HepG2 (cell line): Measurements from ENCODE around the gene CLIC1. TPM values are rescaled to one million over a fixed set of nuclear protein-coding genes. Genes with fewer than 3 reads are reported as not detected.

Source experiments
- HNRNPUL1 ChIP-seq: fragments of 200-400 bp; formaldehyde crosslinking; IDR thresholded peaks from 2 replicates; pipeline ENCODE4 v1.6.1; 2017; ENCODE audit warnings: low read depth, mild to moderate bottlenecking, low read length, moderate library complexity
- KAT8 ChIP-seq: IDR thresholded peaks from 2 replicates; pipeline ENCODE4 v1.6.1; 2016; ENCODE audit warnings: missing genetic modification reagents, missing compliant biosample characterization
- KDM5A ChIP-seq: fragments of 200-600 bp; sonication (generic); IDR thresholded peaks from 2 replicates; pipeline ENCODE4 v1.7.0; 2018; ENCODE audit warnings: antibody characterized with exemption, mild to moderate bottlenecking, low read length, borderline replicate concordance
- LCORL ChIP-seq, 2 experiments: fragments of 450-650 bp in 1 of 2; sonication (generic) in 1 of 2; formaldehyde crosslinking in 1 of 2; IDR thresholded peaks; 2 replicates each; pipeline versions ENCODE4 v1.5.0 to v1.6.1; 2017 to 2020; ENCODE audit warnings: antibody characterized with exemption in 1 of 2, missing genetic modification reagents in 1 of 2
- NFIB ChIP-seq: sonication (generic); formaldehyde crosslinking; IDR thresholded peaks from 2 replicates; pipeline ENCODE4 v1.9.0; 2021; ENCODE audit warnings: missing genetic modification reagents, mild to moderate bottlenecking, borderline replicate concordance
- NFKB2 ChIP-seq: sonication (generic); formaldehyde crosslinking; IDR thresholded peaks from 2 replicates; pipeline ENCODE4 v1.4.0; 2020; ENCODE audit warnings: missing genetic modification reagents, borderline replicate concordance
- NKX3-1 ChIP-seq: sonication (generic); formaldehyde crosslinking; IDR thresholded peaks from 2 replicates; pipeline ENCODE4 v1.5.0; 2020; ENCODE audit warnings: missing genetic modification reagents
- PCBP2 ChIP-seq: fragments of 200-400 bp; formaldehyde crosslinking; optimal IDR thresholded peaks from 2 replicates; pipeline ENCODE3; 2018; ENCODE audit warnings: low read length, low read depth; ENCODE audit not compliant: poor library complexity, severe bottlenecking
- PHF8 ChIP-seq: sonication (generic); formaldehyde crosslinking; IDR thresholded peaks from 2 replicates; pipeline ENCODE4 v1.5.0; 2020; ENCODE audit warnings: missing genetic modification reagents
- SALL1 ChIP-seq: sonication (generic); formaldehyde crosslinking; IDR thresholded peaks from 2 replicates; pipeline ENCODE4 v1.8.0; 2022; ENCODE audit warnings: mild to moderate bottlenecking, missing genetic modification reagents
- SOX5 ChIP-seq: IDR thresholded peaks from 2 replicates; pipeline ENCODE4 v1.6.1; 2016; ENCODE audit warnings: borderline replicate concordance
- SP140L ChIP-seq: sonication (generic); formaldehyde crosslinking; IDR thresholded peaks from 2 replicates; pipeline ENCODE4 v1.4.0; 2020; ENCODE audit warnings: missing genetic modification reagents, borderline replicate concordance
- U2AF2 ChIP-seq: fragments of 200-400 bp; formaldehyde crosslinking; IDR thresholded peaks from 2 replicates; pipeline ENCODE4 v1.6.1; 2017; ENCODE audit warnings: low read depth, mild to moderate bottlenecking, low read length
- ZFP62 ChIP-seq: sonication (generic); formaldehyde crosslinking; IDR thresholded peaks from 2 replicates; pipeline ENCODE4 v1.4.0; 2020; ENCODE audit warnings: missing genetic modification reagents
- ZNF121 ChIP-seq: sonication (generic); formaldehyde crosslinking; IDR thresholded peaks from 2 replicates; pipeline ENCODE4 v1.5.0; 2020; ENCODE audit warnings: mild to moderate bottlenecking, missing genetic modification reagents
- ZNF260 ChIP-seq: sonication (generic); formaldehyde crosslinking; IDR thresholded peaks from 2 replicates; pipeline ENCODE4 v1.4.0; 2020; ENCODE audit warnings: missing genetic modification reagents, low read depth, mild to moderate bottlenecking, borderline replicate concordance
- ZNF329 ChIP-seq: sonication (generic); formaldehyde crosslinking; IDR thresholded peaks from 2 replicates; pipeline ENCODE4 v1.9.0; 2021; ENCODE audit warnings: low read depth, mild to moderate bottlenecking, missing genetic modification reagents
- ZNF337 ChIP-seq: sonication (generic); formaldehyde crosslinking; IDR thresholded peaks from 2 replicates; pipeline ENCODE4 v1.5.1; 2020; ENCODE audit warnings: missing genetic modification reagents, low read depth, mild to moderate bottlenecking, borderline replicate concordance
- ZNF562 ChIP-seq: sonication (generic); formaldehyde crosslinking; IDR thresholded peaks from 2 replicates; pipeline ENCODE4 v1.8.0; 2022; ENCODE audit warnings: missing genetic modification reagents, borderline replicate concordance
- polyA plus RNA-seq, 8 experiments: library from polyadenylated mRNA; depleted of rRNA in 3 of 8; stranded (reverse) in 7 of 8; unstranded in 1 of 8; fragments of >200 nt; fragmentation: Illumina TruSeq in 4 of 8; extraction: Trizol in 4 of 8; gene quantifications; 2 replicates each; pipeline versions ENCODE4 v1.2.1 to v1.2.3, GENCODE V29; 2011 to 2016; ENCODE audit warnings: low read depth in 4 of 8, missing spikeins in 1 of 8, mixed read lengths in 1 of 8; ENCODE audit not compliant: insufficient read depth in 1 of 8
- total RNA-seq, 5 experiments: library from RNA; depleted of rRNA; stranded (reverse); fragments of >200 nt; fragmentation: Illumina TruSeq; extraction: Trizol; gene quantifications; 2 replicates each; pipeline ENCODE4 v1.2.3, GENCODE V29; 2016; ENCODE audit warnings: low read depth in 1 of 5
- TF ChIP-seq, protein P1 (sequence below): sonication (generic); formaldehyde crosslinking; conservative IDR thresholded peaks from 2 replicates; pipeline ENCODE4 v1.4.0; 2020; ENCODE audit warnings: missing genetic modification reagents
- TF ChIP-seq, protein P2 (sequence below): sonication (generic); formaldehyde crosslinking; IDR thresholded peaks from 2 replicates; pipeline ENCODE4 v1.8.1; 2022; ENCODE audit warnings: low read depth, mild to moderate bottlenecking, missing genetic modification reagents
- TF ChIP-seq, protein P3 (sequence below): IDR thresholded peaks from 2 replicates; pipeline ENCODE4 v1.6.1; 2016; ENCODE audit warnings: low read depth, control low read depth
- TF ChIP-seq, protein P4 (sequence below): sonication (generic); formaldehyde crosslinking; IDR thresholded peaks from 2 replicates; pipeline ENCODE4 v1.8.0; 2022; ENCODE audit warnings: missing genetic modification reagents, low read depth, mild to moderate bottlenecking, borderline replicate concordance

CLIC1 gene
- total and polyA plus RNA-seq, 2 of the 13 experiments (the other 11 are each of a cell fraction or from before 2014, with no cell fraction given) = 602 to 891 TPM

DNA sequence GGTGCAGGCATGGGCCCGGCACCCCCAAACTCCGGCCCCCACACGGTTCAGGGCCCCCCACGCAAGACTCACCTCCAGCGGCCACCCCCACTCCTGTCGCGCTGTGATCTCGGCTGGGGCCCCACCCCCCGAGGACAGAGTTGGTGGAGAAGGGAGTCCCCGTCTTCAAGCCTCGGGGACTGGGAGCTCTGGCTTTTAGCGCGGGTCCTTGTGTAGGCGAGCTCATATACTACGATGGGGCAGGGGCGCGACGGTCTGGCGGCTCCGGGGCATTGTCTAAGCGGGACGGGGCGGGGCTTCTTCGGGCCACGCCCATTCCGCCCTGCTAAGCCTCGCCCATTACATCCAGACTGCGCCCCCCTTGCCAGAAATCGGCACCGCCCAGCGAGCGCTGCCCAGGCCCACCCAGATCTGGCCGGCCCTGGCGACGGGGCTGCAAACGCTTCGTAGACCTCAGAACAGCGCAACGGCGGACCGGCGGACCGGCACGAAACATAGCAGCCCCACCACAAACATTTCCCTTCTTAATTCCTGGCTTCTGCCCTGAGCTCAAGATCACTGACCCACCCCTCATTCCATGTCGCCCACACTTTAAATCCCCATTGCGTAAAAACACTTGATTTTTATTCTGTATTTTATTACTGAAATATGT, 6.2 kb downstream of the CLIC1 start (continued):
- TF ChIP-seq, protein P1, sequence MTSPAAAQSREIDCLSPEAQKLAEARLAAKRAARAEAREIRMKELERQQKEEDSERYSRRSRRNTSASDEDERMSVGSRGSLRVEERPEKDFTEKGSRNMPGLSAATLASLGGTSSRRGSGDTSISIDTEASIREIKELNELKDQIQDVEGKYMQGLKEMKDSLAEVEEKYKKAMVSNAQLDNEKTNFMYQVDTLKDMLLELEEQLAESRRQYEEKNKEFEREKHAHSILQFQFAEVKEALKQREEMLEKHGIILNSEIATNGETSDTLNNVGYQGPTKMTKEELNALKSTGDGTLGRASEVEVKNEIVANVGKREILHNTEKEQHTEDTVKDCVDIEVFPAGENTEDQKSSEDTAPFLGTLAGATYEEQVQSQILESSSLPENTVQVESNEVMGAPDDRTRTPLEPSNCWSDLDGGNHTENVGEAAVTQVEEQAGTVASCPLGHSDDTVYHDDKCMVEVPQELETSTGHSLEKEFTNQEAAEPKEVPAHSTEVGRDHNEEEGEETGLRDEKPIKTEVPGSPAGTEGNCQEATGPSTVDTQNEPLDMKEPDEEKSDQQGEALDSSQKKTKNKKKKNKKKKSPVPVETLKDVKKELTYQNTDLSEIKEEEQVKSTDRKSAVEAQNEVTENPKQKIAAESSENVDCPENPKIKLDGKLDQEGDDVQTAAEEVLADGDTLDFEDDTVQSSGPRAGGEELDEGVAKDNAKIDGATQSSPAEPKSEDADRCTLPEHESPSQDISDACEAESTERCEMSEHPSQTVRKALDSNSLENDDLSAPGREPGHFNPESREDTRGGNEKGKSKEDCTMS (CRISPR knock-in tag) = no peak
- 0 out of 2 replicates have a peak, but pooled peaks have one; percentile 72 for TF ChIP-seq U2AF2
- TF ChIP-seq ZNF260 (CRISPR knock-in tag) = 0 out of 2 replicates have a peak, but pooled peaks have one; percentile 67
- TF ChIP-seq PCBP2 = no peak
- TF ChIP-seq LCORL (IDR thresholded peaks at IDR 0.05) = no peak
- no peak for TF ChIP-seq LCORL (CRISPR knock-in tag; IDR thresholded peaks at IDR 0.05)
- TF ChIP-seq, protein P2, sequence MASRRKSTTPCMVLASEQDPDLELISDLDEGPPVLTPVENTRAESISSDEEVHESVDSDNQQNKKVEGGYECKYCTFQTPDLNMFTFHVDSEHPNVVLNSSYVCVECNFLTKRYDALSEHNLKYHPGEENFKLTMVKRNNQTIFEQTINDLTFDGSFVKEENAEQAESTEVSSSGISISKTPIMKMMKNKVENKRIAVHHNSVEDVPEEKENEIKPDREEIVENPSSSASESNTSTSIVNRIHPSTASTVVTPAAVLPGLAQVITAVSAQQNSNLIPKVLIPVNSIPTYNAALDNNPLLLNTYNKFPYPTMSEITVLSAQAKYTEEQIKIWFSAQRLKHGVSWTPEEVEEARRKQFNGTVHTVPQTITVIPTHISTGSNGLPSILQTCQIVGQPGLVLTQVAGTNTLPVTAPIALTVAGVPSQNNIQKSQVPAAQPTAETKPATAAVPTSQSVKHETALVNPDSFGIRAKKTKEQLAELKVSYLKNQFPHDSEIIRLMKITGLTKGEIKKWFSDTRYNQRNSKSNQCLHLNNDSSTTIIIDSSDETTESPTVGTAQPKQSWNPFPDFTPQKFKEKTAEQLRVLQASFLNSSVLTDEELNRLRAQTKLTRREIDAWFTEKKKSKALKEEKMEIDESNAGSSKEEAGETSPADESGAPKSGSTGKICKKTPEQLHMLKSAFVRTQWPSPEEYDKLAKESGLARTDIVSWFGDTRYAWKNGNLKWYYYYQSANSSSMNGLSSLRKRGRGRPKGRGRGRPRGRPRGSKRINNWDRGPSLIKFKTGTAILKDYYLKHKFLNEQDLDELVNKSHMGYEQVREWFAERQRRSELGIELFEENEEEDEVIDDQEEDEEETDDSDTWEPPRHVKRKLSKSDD (CRISPR knock-in tag) = peak; percentile 64; the same call in 1 of the 2 replicates
- no peak for TF ChIP-seq SOX5 (CRISPR knock-in tag)
- 0 out of 2 replicates have a peak, but pooled peaks have one; percentile 14 for TF ChIP-seq ZNF337 (CRISPR knock-in tag)
- no peak; the same call in none of the 2 replicates for TF ChIP-seq PHF8 (CRISPR knock-in tag)
- no peak; the same call in none of the 2 replicates for TF ChIP-seq SALL1 (CRISPR knock-in tag)
- TF ChIP-seq ZNF121 (CRISPR knock-in tag) = no peak
- no peak for TF ChIP-seq SP140L (CRISPR knock-in tag)
- TF ChIP-seq ZNF329 (CRISPR knock-in tag) = no peak
- peak; percentile 37; the same call in 1 of the 2 replicates for TF ChIP-seq KAT8
- TF ChIP-seq NKX3-1 (CRISPR knock-in tag) = no peak
- TF ChIP-seq, protein P3, sequence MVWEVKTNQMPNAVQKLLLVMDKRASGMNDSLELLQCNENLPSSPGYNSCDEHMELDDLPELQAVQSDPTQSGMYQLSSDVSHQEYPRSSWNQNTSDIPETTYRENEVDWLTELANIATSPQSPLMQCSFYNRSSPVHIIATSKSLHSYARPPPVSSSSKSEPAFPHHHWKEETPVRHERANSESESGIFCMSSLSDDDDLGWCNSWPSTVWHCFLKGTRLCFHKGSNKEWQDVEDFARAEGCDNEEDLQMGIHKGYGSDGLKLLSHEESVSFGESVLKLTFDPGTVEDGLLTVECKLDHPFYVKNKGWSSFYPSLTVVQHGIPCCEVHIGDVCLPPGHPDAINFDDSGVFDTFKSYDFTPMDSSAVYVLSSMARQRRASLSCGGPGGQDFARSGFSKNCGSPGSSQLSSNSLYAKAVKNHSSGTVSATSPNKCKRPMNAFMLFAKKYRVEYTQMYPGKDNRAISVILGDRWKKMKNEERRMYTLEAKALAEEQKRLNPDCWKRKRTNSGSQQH = peak; percentile 7; the same call in 1 of the 2 replicates
- peak; percentile 85; the same call in 1 of the 2 replicates for TF ChIP-seq HNRNPUL1
- peak; percentile 83 for TF ChIP-seq NFKB2
- TF ChIP-seq, protein P4, sequence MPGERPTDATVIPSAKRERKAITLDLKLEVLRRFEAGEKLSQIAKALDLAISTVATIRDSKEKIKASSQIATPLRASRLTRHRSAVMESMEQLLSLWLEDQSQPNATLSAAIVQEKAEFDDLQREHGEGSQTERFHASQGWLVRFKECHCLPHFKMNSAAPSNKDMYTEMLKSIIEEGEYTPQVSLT (CRISPR knock-in tag) = no peak
- TF ChIP-seq KDM5A = no peak; the same call in 1 of the 2 replicates
- TF ChIP-seq ZFP62 (CRISPR knock-in tag) = no peak
- no peak for TF ChIP-seq NFIB (CRISPR knock-in tag)
- no peak for TF ChIP-seq ZNF562 (CRISPR knock-in tag)
